Immature natural killer cell (primary cell): Measurements from ENCODE around the gene CFAP300. TPM values are rescaled to one million over a fixed set of nuclear protein-coding genes. Genes with fewer than 3 reads are reported as not detected.

Experiments used
- DNase-seq, 3 donors: peaks; one replicate each; pipeline ENCODE4 v3.0.0; 2022; ENCODE audit warnings: mixed read lengths in 1 of 3
- H3K27ac Mint-ChIP-seq, 6 donors: one replicate each; pipeline ENCODE4 v1.8.0; 2020; ENCODE audit warnings: mixed read lengths in 6 of 6, mild to moderate bottlenecking in 5 of 6, inconsistent platforms in 4 of 6, moderate library complexity in 3 of 6
- H3K27me3 Mint-ChIP-seq, 3 donors: one replicate each; pipeline ENCODE4 v1.8.0; 2020 to 2021; ENCODE audit warnings: low read depth in 3 of 3, mild to moderate bottlenecking in 3 of 3, mixed read lengths in 3 of 3, moderate library complexity in 3 of 3, inconsistent platforms in 1 of 3
- H3K36me3 Mint-ChIP-seq, 3 donors: one replicate each; pipeline ENCODE4 v1.8.0; 2020; ENCODE audit warnings: mixed read lengths in 3 of 3, inconsistent platforms in 2 of 3, mild to moderate bottlenecking in 2 of 3
- H3K4me1 Mint-ChIP-seq, 2 donors: one replicate each; pipeline ENCODE4 v1.8.0; 2020; ENCODE audit warnings: inconsistent platforms in 2 of 2, mild to moderate bottlenecking in 2 of 2, mixed read lengths in 2 of 2, moderate library complexity in 1 of 2
- H3K4me3 Mint-ChIP-seq, 5 donors: one replicate each; pipeline ENCODE4 v1.8.0; 2020; ENCODE audit warnings: mild to moderate bottlenecking in 5 of 5, mixed read lengths in 5 of 5, inconsistent platforms in 3 of 5, moderate library complexity in 3 of 5
- H3K9me3 Mint-ChIP-seq, 6 donors: one replicate each; pipeline ENCODE4 v1.8.0; 2020; ENCODE audit warnings: mild to moderate bottlenecking in 6 of 6, mixed read lengths in 6 of 6, inconsistent platforms in 4 of 6, moderate library complexity in 3 of 6
- polyA plus RNA-seq, 3 donors: library from polyadenylated mRNA; unstranded; fragments of 300-500 nt; fragmentation: Illumina TruSeq; gene quantifications; one replicate each; pipeline ENCODE4 v1.2.3, GENCODE V29; 2021

The CFAP300 gene
- polyA plus RNA-seq, 3 donors from 2014 or later = not detected

DNA sequence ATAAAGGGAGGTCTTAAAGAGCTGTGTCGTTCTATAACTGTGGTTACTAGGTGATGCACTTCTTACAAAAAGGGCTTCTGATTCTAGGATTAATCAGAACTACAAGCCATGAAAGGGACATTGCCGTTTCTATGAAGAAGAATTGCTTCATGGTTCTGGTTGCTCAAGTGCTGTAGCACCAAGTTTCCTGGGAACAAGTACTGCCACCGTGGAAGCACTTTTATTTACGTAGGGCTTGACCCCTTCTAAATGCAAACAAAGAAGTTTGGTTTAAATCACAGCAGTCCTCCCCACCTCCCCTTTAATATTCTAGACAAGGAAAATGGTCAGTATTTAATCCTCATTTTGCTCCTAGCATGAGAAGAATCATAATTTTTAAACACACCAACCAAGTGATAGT lies 72.8 kb downstream of the CFAP300 start:
- H3K4me1 Mint-ChIP-seq = no peaks in the 10 kb centered on the region
- H3K27me3 Mint-ChIP-seq = peaks cover 4 to 15% (median 14%) of the 10 kb centered on the region in 3 donors
- DNase-seq = no peak
- no peaks in the 10 kb centered on the region for H3K36me3 Mint-ChIP-seq
- no peak overlapping the region for H3K4me3 Mint-ChIP-seq
- H3K9me3 Mint-ChIP-seq = peaks cover 0 to 12% (median under 1%) of the 10 kb centered on the region in 6 donors
- no peak overlapping the region for H3K27ac Mint-ChIP-seq

DNA sequence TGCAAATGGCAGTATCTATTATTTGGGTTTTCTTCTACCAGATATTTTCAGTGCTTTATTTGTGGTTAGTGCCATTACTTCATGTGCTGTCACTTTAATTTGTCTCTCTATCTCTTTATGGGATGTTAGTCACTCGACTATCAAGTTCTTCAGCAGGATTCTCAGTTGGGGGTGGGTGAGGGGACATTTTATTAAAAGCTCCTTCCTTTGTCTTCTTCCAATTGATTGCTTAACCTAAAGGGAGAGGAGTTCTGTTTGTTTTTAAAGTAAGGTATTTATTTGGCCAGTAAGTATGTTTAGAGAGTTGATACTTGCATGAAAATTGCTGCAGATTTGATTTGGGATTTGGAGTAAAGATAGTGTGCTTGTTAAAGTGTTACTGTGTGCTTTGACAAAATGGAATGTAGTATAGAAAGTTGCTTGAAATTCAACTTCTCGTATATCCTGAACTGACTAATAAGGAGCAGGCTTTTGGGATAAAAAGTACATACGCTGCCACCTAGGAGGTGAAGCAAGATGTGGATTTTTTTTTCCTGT lies 73.3 kb downstream of the CFAP300 start:
- Mint-ChIP-seq H3K9me3 (peaks cover 0 to 12% (median under 1%) of the 10 kb centered on the region in 6 donors), H3K27ac (no peak overlapping the region), H3K4me3 (no peak overlapping the region), H3K27me3 (peaks cover 4 to 15% (median 14%) of the 10 kb centered on the region in 3 donors), H3K4me1 (no peaks in the 10 kb centered on the region), H3K36me3 (no peaks in the 10 kb centered on the region)
- DNase-seq = no peak

DNA sequence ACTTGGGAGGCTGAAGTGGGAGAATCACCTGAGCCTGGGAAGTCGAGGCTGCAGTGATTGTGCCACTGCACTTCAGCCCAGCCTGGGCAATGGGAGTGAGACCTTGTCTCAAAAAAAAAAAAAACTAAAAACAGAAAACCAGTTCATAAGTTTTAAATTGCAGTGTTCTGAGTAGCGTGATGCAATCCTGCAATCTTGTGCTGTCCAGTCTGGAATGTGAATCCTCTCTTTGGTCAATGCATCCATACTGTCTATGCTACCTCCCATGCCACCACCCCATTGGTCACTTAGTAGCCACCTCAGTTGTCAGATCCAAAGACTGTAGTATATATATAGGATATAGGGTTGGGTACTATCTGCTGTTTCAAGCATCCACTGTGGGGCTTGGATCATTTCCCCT lies 74.1 kb downstream of the CFAP300 start:
- no peak overlapping the region for H3K4me3 Mint-ChIP-seq
- H3K27me3 Mint-ChIP-seq = peaks cover 5 to 15% (median 12%) of the 10 kb centered on the region in 3 donors
- DNase-seq = no peak
- H3K4me1 Mint-ChIP-seq = no peaks in the 10 kb centered on the region
- peaks cover 0 to 11% (median under 1%) of the 10 kb centered on the region in 6 donors for H3K9me3 Mint-ChIP-seq
- no peaks in the 10 kb centered on the region for H3K36me3 Mint-ChIP-seq
- H3K27ac Mint-ChIP-seq = no peak overlapping the region

Other genes starting within 250 kb of the CFAP300 start
- 1 to 10 TPM in 1 of 3 donors, under 1 TPM in 2; 0.62 to 4.2 (median 0.75) TPM for gene CEP126, start 132.4 kb upstream of the CFAP300 start, polyA plus RNA-seq
- gene ANGPTL5, start 130.9 kb upstream of the CFAP300 start, polyA plus RNA-seq = not detected
- not detected for gene YAP1, start 63.0 kb downstream of the CFAP300 start, polyA plus RNA-seq